Measurements from ENCODE around the gene RHOBTB1. TPM values are rescaled to one million over a fixed set of nuclear protein-coding genes. Genes with fewer than 3 reads are reported as not detected.

Gene RHOBTB1
- total RNA-seq, 4 donors from 2014 or later = 2.8 to 37.9 (median 3.7) TPM

DNA sequence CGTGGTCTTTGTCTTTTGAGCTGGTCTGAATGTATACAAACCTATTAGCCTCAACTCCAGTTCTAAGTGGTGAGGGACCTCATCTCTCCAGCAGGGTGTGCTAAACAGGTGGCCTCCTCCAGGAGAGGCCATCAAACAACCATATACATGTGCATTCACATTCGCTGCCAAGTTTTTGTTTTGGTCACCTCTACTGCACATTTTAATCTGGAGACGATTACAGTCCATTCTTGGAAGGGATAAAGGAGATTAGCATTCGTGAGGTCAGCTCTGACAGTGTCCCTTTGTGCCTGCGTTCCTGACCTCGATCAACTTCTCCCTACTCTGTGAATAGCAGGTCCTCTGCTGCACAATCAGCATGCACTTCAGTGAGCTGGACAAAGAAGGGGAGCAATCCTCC, 60.8 kb downstream of the RHOBTB1 start:
- DNase-seq (ENCODE audit: low spot score in 2 of 2) = no peak
- TF ChIP-seq EP300 (IDR thresholded peaks at IDR 0.05) = no peak
- TF ChIP-seq, protein P1, sequence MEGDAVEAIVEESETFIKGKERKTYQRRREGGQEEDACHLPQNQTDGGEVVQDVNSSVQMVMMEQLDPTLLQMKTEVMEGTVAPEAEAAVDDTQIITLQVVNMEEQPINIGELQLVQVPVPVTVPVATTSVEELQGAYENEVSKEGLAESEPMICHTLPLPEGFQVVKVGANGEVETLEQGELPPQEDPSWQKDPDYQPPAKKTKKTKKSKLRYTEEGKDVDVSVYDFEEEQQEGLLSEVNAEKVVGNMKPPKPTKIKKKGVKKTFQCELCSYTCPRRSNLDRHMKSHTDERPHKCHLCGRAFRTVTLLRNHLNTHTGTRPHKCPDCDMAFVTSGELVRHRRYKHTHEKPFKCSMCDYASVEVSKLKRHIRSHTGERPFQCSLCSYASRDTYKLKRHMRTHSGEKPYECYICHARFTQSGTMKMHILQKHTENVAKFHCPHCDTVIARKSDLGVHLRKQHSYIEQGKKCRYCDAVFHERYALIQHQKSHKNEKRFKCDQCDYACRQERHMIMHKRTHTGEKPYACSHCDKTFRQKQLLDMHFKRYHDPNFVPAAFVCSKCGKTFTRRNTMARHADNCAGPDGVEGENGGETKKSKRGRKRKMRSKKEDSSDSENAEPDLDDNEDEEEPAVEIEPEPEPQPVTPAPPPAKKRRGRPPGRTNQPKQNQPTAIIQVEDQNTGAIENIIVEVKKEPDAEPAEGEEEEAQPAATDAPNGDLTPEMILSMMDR (IDR thresholded peaks at IDR 0.05) = no peak
- no peak for TF ChIP-seq POLR2AphosphoS5 (IDR thresholded peaks at IDR 0.05)
- TF ChIP-seq POLR2A (IDR thresholded peaks at IDR 0.05) = no peak
- Histone ChIP-seq H3K36me3 (peaks cover 6% of the 10 kb centered on the region), H3K9me3 (no peaks in the 10 kb centered on the region), H3K4me3 (no peak overlapping the region), H3K27me3 (no peaks in the 10 kb centered on the region), H3K27ac (no peak overlapping the region), H3K4me1 (no peaks in the 10 kb centered on the region)
- 88% methylated on average over 6 of the region's 6 CpGs for WGBS

DNA sequence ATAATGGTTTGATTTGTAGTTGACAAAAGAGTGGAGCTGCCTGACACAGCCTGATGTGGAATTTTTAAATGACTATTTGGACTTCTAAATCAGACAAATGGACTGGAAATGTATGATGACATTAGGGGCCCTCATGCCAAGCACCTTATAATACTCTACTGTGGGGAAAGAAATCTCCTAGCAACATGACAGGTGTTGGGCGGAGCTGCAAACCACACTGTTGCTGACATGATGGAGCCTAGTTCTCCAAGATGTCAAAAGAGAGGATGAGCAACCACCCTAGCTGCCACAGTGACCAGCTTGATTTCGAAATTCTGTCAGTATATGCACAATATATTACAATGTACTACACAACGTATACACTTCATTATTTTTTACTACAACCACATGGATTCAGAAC, 65.8 kb downstream of the RHOBTB1 start:
- no peak for DNase-seq (ENCODE audit: low spot score in 2 of 2)
- Histone ChIP-seq H3K27me3 (no peaks in the 10 kb centered on the region), H3K36me3 (no peaks in the 10 kb centered on the region), H3K4me1 (no peaks in the 10 kb centered on the region), H3K27ac (no peak overlapping the region), H3K9me3 (no peaks in the 10 kb centered on the region), H3K4me3 (no peak overlapping the region)
- TF ChIP-seq POLR2AphosphoS5 (IDR thresholded peaks at IDR 0.05) = no peak
- TF ChIP-seq EP300 (IDR thresholded peaks at IDR 0.05) = no peak
- TF ChIP-seq, protein P1 (IDR thresholded peaks at IDR 0.05) = no peak
- TF ChIP-seq POLR2A (IDR thresholded peaks at IDR 0.05) = no peak
- WGBS = 82% methylated on average over 3 of the region's 3 CpGs

DNA sequence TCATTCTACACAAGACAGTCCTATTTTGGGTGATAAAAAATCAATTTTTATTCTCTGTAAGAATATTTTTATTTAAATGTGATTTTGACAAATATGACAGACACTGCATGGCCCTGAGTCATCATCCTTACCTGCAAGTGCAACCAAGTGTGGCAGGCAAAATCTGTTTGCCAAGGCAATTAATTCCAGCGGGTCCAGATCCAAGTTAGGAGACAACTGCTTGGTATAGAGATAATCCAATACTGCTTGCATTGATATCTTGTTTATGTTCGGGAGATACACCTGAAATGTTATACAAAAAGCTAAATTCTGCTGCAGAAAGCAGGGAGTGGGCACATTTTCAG, 66.2 kb downstream of the RHOBTB1 start:
- Histone ChIP-seq H3K4me1 (no peaks in the 10 kb centered on the region), H3K27me3 (no peaks in the 10 kb centered on the region), H3K9me3 (no peaks in the 10 kb centered on the region), H3K27ac (no peak overlapping the region), H3K36me3 (peaks cover 3% of the 10 kb centered on the region), H3K4me3 (no peak overlapping the region)
- DNase-seq (ENCODE audit: low spot score in 2 of 2) = no peak
- no peak for TF ChIP-seq POLR2A (IDR thresholded peaks at IDR 0.05)
- TF ChIP-seq POLR2AphosphoS5 (IDR thresholded peaks at IDR 0.05) = no peak
- TF ChIP-seq, protein P1 (IDR thresholded peaks at IDR 0.05) = no peak
- TF ChIP-seq EP300 (IDR thresholded peaks at IDR 0.05) = no peak
- 70% methylated on average over 2 of the region's 2 CpGs for WGBS

DNA sequence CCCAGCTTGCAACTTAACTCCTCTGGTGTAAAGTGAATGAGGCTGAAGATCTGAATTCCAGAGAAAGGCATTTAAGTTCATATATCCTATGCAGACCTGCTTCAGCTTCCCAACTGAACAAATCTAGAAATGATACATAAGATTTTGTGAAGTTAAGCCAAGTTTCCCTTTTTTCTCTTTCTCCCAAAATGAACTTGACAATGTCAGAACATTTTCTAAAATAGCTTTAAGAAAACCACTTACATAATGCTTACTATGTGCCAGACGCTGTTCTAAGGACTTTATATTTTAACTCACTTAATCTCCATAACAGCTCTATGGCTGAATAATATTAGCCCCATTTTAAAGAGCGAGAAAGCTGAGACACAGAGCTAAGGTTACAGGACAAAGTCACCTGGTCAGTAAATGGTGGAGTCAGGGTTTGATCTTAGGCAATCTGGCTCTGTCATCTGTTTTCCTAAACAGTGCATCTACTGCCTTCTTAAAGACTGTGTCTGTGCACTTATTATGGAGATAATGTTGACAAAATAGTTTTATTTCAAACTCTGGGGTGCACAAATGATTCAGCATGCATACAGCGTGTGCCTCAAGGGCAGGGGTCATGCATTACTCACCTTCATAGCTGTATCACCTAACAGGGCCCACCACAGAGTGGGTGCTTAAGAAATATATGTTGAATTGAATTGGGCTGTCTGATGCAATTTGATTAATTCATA, 66.8 kb downstream of the RHOBTB1 start:
- H3K4me1 ChIP-seq = no peaks in the 10 kb centered on the region
- H3K27ac ChIP-seq = no peak overlapping the region
- H3K4me3 ChIP-seq = no peak overlapping the region
- H3K36me3 ChIP-seq = peaks cover 4% of the 10 kb centered on the region
- DNase-seq (ENCODE audit: low spot score in 2 of 2) = no peak
- no peaks in the 10 kb centered on the region for H3K27me3 ChIP-seq
- WGBS = 92% methylated on average over 3 of the region's 3 CpGs
- TF ChIP-seq POLR2A (IDR thresholded peaks at IDR 0.05) (no peak), EP300 (IDR thresholded peaks at IDR 0.05) (no peak), POLR2AphosphoS5 (IDR thresholded peaks at IDR 0.05) (no peak)
- TF ChIP-seq, protein P1 (IDR thresholded peaks at IDR 0.05) = no peak
- H3K9me3 ChIP-seq = no peaks in the 10 kb centered on the region

DNA sequence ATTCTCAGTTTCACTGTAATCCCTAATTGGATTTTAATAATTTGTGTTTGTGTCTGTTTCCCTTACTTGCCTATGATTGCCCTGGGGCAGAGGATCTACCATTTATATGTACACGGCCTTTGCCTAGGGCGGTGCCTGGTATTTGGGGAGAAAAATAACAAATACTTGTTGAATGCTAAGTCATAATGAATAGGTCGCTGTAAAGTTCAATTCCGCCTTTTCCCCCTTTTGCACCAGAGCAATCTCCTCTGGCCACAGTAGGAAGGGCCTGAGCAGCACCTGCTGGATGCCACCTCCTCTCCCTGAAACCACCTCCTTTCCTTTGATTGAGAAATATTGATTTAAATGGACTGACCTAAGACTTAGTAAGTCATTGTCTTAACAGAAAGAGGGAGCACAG, 70.2 kb downstream of the RHOBTB1 start:
- Histone ChIP-seq H3K36me3 (peaks cover 14% of the 10 kb centered on the region), H3K4me3 (no peak overlapping the region), H3K27me3 (no peaks in the 10 kb centered on the region), H3K27ac (no peak overlapping the region), H3K9me3 (no peaks in the 10 kb centered on the region), H3K4me1 (no peaks in the 10 kb centered on the region)
- no peak for DNase-seq (ENCODE audit: low spot score in 2 of 2)
- TF ChIP-seq POLR2A (IDR thresholded peaks at IDR 0.05) = no peak
- TF ChIP-seq, protein P1 (IDR thresholded peaks at IDR 0.05) = no peak
- WGBS = 94% methylated on average over 4 of the region's 4 CpGs

Data from suprapubic skin (tissue), 4 donors.